ENCODE data around the gene GTF3C5.

GTF3C5 gene

GRCh38 chr9:133088146-133088750, 57.5 kb downstream of the GTF3C5 start:
- Histone ChIP-seq H3K79me2 (ENCODE audit: insufficient read depth, low read length) (no peaks in the 10 kb centered on the region), H3K4me3 (ENCODE audit: insufficient read depth, low read length, poor library complexity, severe bottlenecking) (no peak overlapping the region), H3K36me3 (ENCODE audit: low read length) (no peaks in the 10 kb centered on the region), H2AFZ (ENCODE audit: low read depth, low read length, severe bottlenecking) (no peak overlapping the region), H3K9me3 (ENCODE audit: insufficient read depth, low read length) (no peaks in the 10 kb centered on the region), H3K9ac (ENCODE audit: low read length) (no peak overlapping the region), H3K27me3 (ENCODE audit: low read length) (no peaks in the 10 kb centered on the region), H3K9me2 (replicated peaks; ENCODE audit: insufficient read depth, low read length) (no peaks in the 10 kb centered on the region), H3K27ac (ENCODE audit: low read depth, low read length) (no peak overlapping the region), H3F3A (ENCODE audit: insufficient read depth) (no peaks in the 10 kb centered on the region), H4K20me1 (ENCODE audit: low read depth, low read length) (no peaks in the 10 kb centered on the region), H3K4me2 (ENCODE audit: low read depth, low read length, poor library complexity, severe bottlenecking) (no peak overlapping the region)
- TF ChIP-seq EZH2phosphoT487 (conservative IDR thresholded peaks at IDR 0.05; ENCODE audit: low read length) (no peak), CTCF (IDR thresholded peaks at IDR 0.05; ENCODE audit: insufficient read depth, low read length, poor library complexity, severe bottlenecking) (no peak)

GRCh38 chr9:133088756-133089155, 58.0 kb downstream of the GTF3C5 start:
- Histone ChIP-seq H3K27ac (ENCODE audit: low read depth, low read length) (no peak overlapping the region), H3K27me3 (ENCODE audit: low read length) (no peaks in the 10 kb centered on the region), H3K79me2 (ENCODE audit: insufficient read depth, low read length) (no peaks in the 10 kb centered on the region), H3F3A (ENCODE audit: insufficient read depth) (no peaks in the 10 kb centered on the region), H3K4me2 (ENCODE audit: low read depth, low read length, poor library complexity, severe bottlenecking) (no peak overlapping the region), H3K9ac (ENCODE audit: low read length) (no peak overlapping the region), H3K9me2 (replicated peaks; ENCODE audit: insufficient read depth, low read length) (no peaks in the 10 kb centered on the region), H3K4me3 (ENCODE audit: insufficient read depth, low read length, poor library complexity, severe bottlenecking) (no peak overlapping the region), H3K9me3 (ENCODE audit: insufficient read depth, low read length) (no peaks in the 10 kb centered on the region), H4K20me1 (ENCODE audit: low read depth, low read length) (no peaks in the 10 kb centered on the region), H2AFZ (ENCODE audit: low read depth, low read length, severe bottlenecking) (no peak overlapping the region), H3K36me3 (ENCODE audit: low read length) (no peaks in the 10 kb centered on the region)
- TF ChIP-seq CTCF (IDR thresholded peaks at IDR 0.05; ENCODE audit: insufficient read depth, low read length, poor library complexity, severe bottlenecking) (no peak), EZH2phosphoT487 (conservative IDR thresholded peaks at IDR 0.05; ENCODE audit: low read length) (no peak)

GRCh38 chr9:133089271-133089671, 58.5 kb downstream of the GTF3C5 start:
- no peak overlapping the region for H3K27ac ChIP-seq (ENCODE audit: low read depth, low read length)
- no peaks in the 10 kb centered on the region for H3F3A ChIP-seq (ENCODE audit: insufficient read depth)
- no peaks in the 10 kb centered on the region for H4K20me1 ChIP-seq (ENCODE audit: low read depth, low read length)
- no peaks in the 10 kb centered on the region for H3K27me3 ChIP-seq (ENCODE audit: low read length)
- H3K4me3 ChIP-seq (ENCODE audit: insufficient read depth, low read length, poor library complexity, severe bottlenecking), result no peak overlapping the region
- TF ChIP-seq CTCF (IDR thresholded peaks at IDR 0.05; ENCODE audit: insufficient read depth, low read length, poor library complexity, severe bottlenecking), result no peak
- no peak for TF ChIP-seq EZH2phosphoT487 (conservative IDR thresholded peaks at IDR 0.05; ENCODE audit: low read length)
- H2AFZ ChIP-seq (ENCODE audit: low read depth, low read length, severe bottlenecking), result no peak overlapping the region
- no peaks in the 10 kb centered on the region for H3K9me3 ChIP-seq (ENCODE audit: insufficient read depth, low read length)
- H3K36me3 ChIP-seq (ENCODE audit: low read length), result no peaks in the 10 kb centered on the region
- H3K4me2 ChIP-seq (ENCODE audit: low read depth, low read length, poor library complexity, severe bottlenecking), result no peak overlapping the region
- H3K9ac ChIP-seq (ENCODE audit: low read length), result no peak overlapping the region
- H3K9me2 ChIP-seq (replicated peaks; ENCODE audit: insufficient read depth, low read length), result no peaks in the 10 kb centered on the region
- H3K79me2 ChIP-seq (ENCODE audit: insufficient read depth, low read length), result no peaks in the 10 kb centered on the region

Measured in SU-DHL-6 (cell line).